Midbrain (tissue), 1 donor: ENCODE results near the gene GNB2.
A peak's percentile ranks its signal among the peaks of the same experiment; 100 is the strongest.
"Not testable (repeated sequence)": the region's sequence is repeated elsewhere in the genome, so short reads cannot be mapped to it uniquely, and the experiment has no call there.

Source experiments
- DNase-seq: peaks from one replicate; lab custom pipeline; 2025; lab: John Stamatoyannopoulos, UW

The GNB2 gene

DNA sequence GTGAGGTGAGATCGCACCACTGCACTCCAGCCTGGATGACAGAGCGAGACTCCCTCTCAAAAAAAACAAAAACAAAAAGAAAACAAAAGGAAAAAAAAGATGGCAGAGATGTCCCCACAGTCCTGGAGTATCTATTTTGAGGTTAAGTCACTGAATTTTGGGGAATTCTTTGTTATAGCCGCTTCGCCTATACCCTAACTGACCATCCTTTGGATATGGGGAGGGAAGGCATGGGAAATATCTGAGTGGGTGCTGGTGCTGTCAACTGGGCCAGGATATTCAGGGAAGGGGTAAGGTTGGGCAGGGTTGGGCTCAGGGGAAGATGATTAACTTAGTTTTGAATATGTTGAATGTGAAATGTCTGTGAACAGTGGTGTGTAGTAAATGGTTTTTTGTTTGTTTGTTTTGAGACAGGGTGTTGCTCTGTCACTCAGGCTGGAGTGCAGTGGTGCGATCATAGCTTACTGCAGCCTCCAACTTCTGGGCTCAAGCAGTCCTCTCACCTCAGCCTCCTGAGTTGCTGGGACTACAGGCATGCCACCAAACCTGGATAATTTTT, 8.3 kb upstream of the GNB2 start:
- DNase-seq = no peak

DNA sequence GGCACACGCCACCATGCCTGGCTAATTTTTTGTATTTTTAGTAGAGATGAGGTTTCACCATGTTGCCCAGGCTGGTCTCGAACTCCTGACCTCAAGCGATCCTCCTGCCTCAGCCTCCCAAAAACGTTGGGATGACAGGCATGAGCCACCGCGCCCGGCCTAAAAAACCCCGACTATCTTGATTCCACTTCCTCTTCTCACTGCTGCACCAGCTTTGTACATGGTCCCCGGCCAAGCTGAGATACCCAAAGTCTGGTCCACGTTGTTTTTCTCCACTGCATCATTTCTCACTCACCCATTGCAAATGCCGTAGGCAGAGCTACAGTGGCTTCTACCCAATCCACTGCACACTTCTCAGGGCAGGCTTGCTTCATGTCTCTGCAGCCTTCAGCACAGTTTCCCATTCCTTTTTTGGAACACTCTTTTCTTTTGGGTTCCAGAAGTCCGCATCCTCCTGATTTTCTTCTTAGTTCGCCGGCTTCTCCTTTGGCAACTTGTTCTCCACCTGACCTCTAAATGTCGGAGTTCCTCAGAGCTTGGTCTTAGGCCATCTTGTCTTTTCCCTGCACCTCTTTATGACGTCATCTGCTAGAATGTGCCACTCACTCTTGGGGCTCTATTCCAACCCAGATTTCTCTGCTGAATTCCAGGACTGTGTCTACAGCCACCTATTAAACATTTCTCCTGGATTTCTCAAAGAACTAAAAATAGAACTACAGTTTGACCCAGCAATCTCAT, 6.0 kb upstream of the GNB2 start:
- no peak for DNase-seq

DNA sequence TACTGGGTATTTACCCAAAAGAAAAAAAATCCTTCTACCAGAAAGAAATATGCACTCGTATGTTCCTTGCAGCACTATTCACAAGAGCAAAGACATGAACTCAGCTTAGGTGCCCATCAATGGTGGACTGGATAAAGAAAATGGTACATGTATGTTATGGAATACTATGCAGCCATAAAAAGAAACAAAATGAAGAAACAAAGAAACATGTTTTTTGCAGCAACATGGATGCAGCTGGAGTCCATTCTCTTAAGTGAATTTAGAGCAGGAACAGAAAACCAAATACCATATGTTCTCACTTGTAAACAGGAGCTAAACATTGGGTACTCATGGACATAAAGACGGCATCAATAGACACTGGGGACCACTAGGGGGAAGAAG, 5.5 kb upstream of the GNB2 start:
- no peak for DNase-seq

DNA sequence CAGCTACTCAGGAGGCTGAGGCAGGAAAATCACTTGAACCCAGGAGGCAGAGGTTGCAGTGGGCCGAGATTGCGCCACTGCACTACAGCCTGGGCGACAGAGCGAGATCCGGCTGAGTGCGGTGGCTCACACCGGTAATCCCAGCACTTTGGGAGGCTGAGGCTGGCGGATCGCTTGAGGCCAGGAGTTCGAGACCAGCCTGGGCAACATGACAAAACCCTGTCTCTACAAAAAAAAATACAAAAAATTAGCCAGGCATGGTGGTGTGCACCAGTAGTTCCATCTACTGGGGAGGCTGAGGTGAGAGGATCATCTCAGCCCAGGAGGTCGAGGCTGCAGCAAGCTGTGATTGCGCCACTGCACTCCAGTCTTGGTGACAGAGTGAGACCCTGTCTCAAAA, 4.4 kb upstream of the GNB2 start:
- not testable (repeated sequence) for DNase-seq

DNA sequence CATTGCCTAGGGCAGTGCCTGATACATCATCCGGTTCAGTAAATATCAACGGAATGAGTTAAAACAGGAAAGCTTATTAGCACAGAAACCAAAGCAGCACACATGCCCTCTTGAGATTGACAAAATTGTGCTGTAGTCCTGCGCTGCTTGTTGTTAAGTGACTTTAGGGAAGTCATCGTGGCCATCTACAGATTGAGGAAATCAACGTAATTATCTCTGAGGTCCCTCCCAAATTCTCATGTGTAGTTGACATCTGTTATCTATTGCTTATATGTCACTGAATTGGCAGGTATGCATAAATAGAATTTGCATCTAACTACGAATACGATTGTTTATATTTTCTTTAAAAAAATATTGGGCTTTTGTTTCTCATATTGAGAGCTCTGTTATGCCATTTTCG, 3.5 kb upstream of the GNB2 start:
- no peak for DNase-seq

DNA sequence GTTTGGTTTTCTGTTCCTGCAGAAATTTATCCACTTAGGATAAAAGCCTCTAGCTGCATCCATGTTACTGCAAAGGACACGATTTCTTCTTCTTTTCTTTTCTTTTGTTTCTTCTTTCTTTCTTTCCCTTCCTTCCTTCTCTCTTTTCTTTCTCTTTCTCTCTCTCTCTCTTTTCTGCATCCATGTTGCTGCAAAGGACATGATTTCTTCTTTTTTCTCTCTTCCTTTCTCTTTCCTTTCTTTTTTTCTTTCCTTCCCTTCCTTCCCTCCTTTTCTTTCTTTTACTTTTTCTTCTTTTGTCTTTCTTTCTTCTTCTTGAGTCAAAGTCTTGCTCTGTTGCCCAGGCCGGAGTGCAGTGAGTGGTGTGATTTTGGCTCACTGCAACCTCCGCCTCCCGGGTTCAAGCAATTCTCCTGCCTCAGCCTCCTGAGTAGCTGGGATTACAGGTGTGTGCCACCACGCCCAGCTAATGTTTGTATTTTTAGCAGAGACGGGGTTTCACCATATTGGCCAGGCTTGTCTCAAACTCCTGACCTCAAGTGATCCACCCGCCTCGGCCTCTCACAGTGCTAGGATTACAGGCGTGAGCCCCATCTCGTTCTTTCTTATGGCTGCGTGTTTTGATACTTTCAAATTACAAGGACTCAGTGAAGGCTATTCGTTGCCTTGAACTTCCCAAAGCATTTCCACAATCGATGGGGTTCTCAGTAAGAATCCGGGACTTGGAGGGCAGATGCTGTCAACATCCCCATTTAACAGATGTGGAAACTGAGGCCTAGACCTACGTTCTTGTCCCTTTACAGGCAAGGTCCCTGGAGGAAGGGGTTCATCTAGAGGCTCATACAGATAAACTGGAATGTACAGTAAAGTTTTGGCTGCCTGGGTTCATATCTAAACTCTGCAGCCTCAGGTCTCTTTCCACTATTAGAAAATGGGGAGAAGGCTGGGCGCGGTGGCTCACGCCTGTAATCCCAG, 1.9 kb upstream of the GNB2 start:
- no peak for DNase-seq

DNA sequence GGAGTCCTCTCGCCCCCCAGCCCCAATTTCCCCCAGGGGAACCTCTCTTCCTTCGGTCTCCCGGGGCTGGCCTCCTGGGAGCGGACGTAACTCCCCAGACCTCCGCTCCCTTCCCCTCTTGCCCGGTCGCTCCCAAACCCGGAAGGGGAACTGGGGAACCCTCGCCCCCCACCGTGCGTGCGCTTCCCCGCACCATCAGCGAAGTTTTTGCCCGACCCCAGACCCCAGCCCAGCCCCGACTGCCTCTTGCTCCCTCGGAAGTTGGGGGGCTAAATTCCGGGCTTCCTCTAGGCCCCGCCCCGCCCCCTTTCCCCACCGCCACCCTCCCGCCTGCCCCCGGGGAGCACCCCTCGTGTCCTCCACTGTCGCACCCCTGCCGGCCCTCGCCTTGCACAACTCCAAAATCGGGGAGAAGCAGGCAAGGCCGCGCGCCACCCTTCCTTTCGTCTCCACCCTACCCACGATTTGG, 436 bp downstream of the GNB2 start:
- peak; percentile 45 for DNase-seq

DNA sequence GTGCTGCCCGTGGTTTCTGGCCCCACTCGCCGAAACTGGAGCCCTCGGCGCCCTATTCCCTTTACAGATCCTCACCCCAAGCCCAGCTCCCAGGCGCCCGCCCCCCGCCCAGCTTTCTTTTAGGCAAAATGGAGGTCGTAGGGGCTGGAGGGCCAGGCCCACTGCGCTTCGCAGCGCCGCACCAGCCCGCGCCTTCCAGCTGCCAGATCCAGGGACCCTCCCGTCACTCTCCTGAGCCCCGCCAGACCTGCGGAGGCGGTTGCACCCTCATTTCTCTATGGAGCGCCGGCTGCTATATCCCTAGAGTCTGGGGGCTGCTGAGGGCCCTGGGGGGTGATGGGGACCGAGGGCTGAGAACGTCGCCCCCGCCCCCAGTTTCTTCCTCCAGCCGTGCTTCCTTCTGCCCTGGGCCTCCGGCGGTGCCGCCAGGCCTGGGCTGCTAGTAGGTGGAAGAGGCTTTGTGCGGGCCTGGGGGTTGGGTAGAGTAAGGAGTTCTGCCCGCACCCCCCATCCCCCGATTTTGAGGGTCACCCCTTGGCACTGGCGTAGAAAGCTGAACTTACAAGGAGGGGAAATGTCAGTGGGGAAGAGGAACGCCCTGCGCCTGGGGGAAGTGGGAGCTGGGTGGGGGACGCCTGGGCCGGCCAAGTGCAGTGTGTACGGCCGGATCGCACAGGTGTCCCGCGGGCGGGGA, 1.0 kb downstream of the GNB2 start:
- DNase-seq = peak; percentile 20

DNA sequence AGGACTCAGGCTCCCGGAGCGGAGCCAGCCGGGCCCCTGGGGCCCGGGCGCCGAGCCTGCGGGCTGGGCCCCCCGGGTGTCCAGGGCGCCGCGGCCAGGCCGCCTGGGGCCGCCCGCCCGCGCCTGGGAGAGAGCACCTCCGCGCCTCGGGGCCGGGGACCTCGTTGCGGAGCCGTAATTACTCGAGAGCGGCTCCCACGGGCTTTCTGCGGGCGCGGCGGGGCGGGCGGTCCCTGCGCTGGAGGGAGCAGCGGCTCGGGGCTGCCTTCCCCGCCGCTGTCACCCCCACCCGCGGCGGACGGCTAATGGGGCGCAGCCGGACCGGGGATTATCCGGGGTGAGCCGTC, 1.5 kb downstream of the GNB2 start:
- no peak for DNase-seq

DNA sequence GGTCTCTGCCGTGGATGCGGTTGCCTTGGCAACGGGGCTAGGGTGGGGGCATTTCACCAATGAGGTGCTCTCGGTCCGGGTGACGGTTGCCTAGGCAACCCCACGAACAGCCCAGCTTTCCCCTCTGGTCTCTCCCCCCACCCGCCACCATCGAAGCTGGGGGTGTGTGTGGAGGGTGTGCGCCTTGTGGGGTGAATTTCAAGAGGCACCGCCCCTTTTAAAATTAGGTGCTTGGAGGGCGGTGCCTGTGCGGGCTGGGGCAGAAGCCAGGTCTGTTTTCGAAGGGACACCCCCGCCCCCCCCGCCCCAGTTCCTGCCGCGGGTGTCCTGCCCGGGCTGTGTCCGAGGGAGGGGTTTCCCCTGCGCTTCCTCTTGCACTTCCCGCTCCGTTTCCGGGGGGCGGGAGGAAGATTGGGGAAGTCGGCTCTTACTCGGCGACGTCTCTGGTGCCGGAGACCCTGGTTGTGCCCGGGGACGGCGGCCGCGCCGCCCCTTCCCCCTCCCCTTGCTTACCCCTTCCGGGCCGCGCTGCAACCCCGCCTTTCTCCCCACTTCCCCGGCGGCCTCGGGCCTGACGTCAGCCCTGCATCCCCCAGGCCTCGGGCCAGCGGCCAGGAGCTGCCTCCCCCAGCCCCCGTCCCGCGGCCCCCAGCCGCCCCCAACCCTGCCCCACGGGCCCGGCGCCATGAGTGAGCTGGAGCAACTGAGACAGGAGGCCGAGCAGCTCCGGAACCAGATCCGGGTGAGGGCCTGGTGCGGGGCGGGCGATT, 2.2 kb downstream of the GNB2 start:
- DNase-seq = peak; percentile 73

DNA sequence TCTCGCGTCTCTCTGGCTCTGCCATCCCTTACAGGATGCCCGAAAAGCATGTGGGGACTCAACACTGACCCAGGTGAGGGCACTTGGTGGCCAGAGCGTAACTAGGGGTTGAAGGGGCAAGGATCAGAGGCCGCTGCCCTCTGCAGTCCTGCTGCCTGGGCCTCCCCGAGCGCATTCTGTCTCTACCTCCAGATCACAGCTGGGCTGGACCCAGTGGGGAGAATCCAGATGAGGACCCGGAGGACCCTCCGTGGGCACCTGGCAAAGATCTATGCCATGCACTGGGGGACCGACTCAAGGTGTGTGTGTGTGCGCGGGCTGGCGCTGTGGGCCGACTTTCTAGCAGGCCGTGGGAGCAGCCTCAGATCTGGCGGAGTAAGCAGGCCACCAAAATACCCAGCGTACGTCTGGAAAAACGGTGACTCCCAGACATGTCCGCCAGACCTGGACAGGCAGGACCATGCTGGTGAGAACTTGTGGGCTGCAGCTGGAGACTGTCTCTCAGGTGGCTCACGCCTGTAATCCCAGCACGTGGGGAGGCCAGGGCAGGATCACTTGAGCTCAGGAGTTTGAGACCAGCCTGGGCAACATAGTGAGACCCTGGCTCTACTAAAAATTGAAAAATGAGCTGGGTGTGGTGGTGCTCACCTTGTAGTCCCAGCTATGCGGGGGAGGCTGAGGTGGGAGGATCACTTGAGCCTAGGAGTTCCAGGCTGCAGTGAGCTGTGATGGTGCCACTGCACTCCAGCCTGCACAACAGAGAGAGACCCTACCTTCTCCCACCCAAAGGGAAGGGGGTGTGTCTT, 3.2 kb downstream of the GNB2 start:
- no peak for DNase-seq

DNA sequence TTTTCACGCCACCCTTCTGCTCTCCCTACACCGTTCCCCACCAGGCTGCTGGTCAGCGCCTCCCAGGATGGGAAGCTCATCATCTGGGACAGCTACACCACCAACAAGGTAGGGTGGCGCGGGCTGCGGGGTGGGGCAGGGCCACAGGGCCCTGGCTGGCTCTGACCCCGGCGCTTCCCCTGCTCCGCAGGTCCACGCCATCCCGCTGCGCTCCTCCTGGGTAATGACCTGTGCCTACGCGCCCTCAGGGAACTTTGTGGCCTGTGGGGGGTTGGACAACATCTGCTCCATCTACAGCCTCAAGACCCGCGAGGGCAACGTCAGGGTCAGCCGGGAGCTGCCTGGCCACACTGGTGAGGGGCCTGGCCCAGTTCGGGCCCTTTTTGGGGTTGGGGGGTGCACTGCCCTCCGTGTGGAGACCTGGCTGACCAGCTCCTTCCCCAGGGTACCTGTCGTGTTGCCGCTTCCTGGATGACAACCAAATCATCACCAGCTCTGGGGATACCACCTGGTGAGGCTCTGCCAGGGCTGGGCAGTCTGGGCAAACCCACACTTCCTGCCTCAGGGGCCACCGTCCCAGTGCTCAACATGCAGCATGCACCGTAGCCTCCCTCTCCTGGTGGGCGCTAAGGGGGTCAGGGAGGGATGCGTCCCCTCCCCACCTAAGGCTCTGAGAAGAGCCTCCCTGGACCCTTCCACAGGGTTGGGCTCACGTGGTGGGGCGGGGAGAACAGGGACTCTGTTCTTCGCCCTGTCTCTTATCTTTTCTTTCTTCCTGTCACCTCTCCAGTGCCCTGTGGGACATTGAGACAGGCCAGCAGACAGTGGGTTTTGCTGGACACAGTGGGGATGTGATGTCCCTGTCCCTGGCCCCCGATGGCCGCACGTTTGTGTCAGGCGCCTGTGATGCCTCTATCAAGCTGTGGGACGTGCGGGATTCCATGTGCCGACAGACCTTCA, 4.0 kb downstream of the GNB2 start:
- no peak for DNase-seq

DNA sequence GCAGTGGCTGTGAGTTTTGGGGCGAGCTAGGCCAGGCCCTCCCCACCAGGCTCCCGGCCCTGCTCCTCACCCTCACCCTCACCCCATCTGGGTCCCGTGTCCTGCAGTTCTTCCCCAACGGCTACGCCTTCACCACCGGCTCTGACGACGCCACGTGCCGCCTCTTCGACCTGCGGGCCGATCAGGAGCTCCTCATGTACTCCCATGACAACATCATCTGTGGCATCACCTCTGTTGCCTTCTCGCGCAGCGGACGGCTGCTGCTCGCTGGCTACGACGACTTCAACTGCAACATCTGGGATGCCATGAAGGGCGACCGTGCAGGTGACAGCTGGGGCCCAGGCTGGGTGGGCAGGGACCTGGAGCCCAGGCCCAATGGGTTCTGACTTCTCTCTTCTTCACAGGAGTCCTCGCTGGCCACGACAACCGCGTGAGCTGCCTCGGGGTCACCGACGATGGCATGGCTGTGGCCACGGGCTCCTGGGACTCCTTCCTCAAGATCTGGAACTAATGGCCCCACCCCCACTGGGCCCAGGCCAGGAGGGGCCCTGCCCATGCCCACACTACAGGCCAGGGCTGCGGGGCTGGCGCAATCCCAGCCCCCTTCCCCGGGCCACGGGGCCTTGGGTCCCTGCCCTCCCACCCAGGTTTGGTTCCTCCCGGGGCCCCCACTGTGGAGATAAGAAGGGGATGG, 4.9 kb downstream of the GNB2 start:
- DNase-seq = no peak

DNA sequence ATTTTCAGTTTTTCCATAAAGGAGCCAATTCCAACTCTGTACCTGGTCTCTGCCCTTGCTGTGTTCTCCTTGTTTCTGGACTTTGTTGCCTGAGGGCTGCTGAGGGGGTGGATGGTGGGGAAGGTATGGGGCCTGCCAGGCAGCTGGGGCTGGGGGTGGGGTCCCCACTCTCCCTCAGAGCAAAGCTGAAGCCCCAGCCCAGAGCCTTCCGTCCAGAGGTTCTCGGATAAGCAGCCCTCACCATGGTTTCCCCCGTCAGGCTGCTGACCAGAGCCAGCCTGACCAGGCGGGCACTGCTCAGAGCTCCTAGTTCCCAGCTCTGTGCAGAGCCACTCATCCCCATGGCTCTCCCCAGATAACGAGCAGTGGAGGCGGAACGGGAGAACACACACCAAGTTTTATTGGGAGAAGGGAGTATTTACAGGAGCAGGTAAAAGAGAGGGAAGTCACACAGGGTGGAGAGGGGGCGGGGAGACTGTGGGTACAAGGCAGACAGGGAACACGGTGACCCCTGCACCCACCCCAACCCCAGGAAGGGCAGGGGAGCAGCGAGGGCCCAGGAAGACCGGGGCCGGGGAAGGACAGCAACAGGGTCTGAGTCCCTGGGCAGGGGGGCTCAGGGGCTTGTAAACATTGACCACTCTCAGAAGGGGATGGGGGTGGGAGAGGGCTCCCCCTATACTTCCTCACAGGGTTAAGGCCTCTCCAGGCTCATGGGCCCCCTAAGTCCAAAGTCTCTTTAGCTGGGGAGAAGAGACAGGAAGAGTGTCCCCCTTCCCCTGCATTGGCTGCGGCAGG, 5.8 kb downstream of the GNB2 start:
- DNase-seq = no peak

DNA sequence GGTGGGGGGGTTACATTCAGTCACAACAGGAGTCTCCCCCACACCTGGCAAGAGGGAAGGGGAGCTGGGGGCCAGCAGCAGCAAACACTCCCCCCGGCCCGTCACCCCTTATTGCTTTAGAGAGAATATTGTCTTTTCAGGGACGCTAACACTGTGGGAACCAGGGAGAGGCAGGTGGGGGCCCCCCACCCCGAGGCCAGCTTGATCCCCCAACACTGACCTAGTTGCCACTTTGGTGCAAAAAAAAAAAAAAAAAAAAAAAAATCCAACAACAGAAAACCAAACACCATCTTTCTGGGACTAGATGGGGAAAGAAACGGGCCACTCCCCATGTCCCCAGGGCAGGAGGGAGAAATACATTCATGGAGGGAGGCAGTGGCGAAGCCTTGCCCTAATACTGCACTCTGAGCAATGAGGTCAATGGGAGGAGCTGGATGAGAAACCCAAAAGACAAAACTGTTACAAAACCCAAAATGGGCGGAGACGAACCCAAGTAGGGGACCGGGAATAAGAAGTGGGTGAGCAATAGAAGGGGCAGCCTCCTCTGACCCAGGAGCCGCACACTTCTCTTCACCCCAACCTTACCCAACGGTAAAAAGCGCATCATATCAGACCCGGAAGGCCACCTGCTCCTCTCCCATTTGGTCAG, 6.5 kb downstream of the GNB2 start:
- no peak for DNase-seq

DNA sequence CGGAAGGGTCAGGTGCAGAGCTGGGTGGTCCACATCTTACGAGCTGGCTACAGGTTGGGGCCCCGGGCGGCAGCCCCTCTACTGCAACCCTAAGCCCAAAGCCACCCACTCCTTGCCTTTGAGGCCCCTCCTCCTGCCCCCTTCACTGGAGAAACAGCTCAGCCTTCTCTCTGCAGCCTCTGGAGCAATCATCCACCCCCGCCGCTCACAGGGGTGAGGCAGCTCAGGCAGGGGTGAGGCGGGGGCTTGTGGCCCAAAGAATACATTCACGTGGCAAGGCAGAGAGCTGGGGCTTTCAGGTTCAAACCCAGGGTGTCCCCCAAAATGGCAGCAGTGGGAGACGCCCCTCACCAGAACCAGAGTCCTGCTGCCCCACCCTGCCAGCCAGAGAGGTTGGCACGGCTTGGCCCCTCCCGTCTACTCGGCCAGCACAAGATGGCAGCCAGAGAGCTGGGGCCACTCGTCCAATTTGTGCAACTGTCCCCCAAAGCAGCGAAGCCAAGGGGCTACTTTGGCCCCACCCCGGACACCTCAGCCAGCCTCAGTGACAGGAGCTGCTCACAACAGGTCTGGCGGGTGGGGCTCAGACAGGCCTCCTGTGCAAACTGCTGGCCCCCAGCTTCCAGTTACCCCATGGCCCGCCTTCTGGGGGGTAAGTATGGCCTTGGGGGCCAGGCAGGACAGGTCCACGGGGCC, 7.2 kb downstream of the GNB2 start:
- no peak for DNase-seq
